H1 (cell line): Measurements from ENCODE around the gene ATR. TPM values are rescaled to one million over a fixed set of nuclear protein-coding genes. Genes with fewer than 3 reads are reported as not detected.

ENCODE experiments used
- ATF3 ChIP-seq: IDR thresholded peaks from 2 replicates; pipeline ENCODE4 v1.6.1; 2011; ENCODE audit warnings: low read depth, mild to moderate bottlenecking, low read length; ENCODE audit not compliant: insufficient read depth
- CTCF ChIP-seq, 3 experiments: IDR thresholded peaks; 1 replicate in 2 of 3; 2 replicates in 1 of 3; pipeline versions ENCODE4 v1.5.1 to v1.6.1; 2011; ENCODE audit warnings: low read length in 3 of 3, mild to moderate bottlenecking in 3 of 3, inconsistent platforms in 2 of 3, low read depth in 1 of 3, moderate library complexity in 1 of 3; ENCODE audit not compliant: insufficient read depth in 1 of 3; ENCODE audit errors: control extremely low read depth in 1 of 3
- EGR1 ChIP-seq: IDR thresholded peaks from 2 replicates; pipeline ENCODE4 v1.6.1; 2011; ENCODE audit warnings: low read depth, low read length, borderline replicate concordance
- GABPA ChIP-seq: IDR thresholded peaks from 2 replicates; pipeline ENCODE4 v1.6.1; 2011; ENCODE audit warnings: mild to moderate bottlenecking, low read length, moderate library complexity, borderline replicate concordance; ENCODE audit not compliant: insufficient read depth
- HDAC6 ChIP-seq: IDR thresholded peaks from one replicate; pipeline ENCODE4 v1.7.1; 2012; ENCODE audit warnings: low read depth, mild to moderate bottlenecking, inconsistent platforms, low read length, moderate library complexity
- JUN ChIP-seq: IDR thresholded peaks from 2 replicates; pipeline ENCODE4 v1.6.1; 2011; ENCODE audit warnings: low read depth, mild to moderate bottlenecking, improper control_type of control experiment, low read length
- KDM1A ChIP-seq: fragments of 200-600, 300-600 bp; sonication (generic); IDR thresholded peaks from 2 replicates; pipeline ENCODE4 v1.7.1; 2016; ENCODE audit warnings: mild to moderate bottlenecking, low read length, borderline replicate concordance
- KDM5A ChIP-seq: fragments of 200-600 bp; IDR thresholded peaks from 2 replicates; pipeline ENCODE4 v1.7.1; 2012; ENCODE audit warnings: mild to moderate bottlenecking, low read length, inconsistent platforms, mixed read lengths
- MAFK ChIP-seq: IDR thresholded peaks from 2 replicates; pipeline ENCODE4 v1.6.1; 2012; ENCODE audit warnings: low read depth, mild to moderate bottlenecking, improper control_type of control experiment, low read length
- NRF1 ChIP-seq: IDR thresholded peaks from 2 replicates; pipeline ENCODE4 v1.6.1; 2011; ENCODE audit warnings: mild to moderate bottlenecking, low read depth, low read length, improper control_type of control experiment
- PHF8 ChIP-seq: fragments of 200-600 bp; sonication (generic); conservative IDR thresholded peaks from 2 replicates; pipeline ENCODE4 v1.7.1; 2012; ENCODE audit warnings: low read depth, mild to moderate bottlenecking, inconsistent platforms, low read length, moderate library complexity
- POLR2AphosphoS5 ChIP-seq: IDR thresholded peaks from 2 replicates; pipeline ENCODE4 v1.6.1; 2011; ENCODE audit warnings: low read depth, low read length
- RAD21 ChIP-seq, 2 experiments: IDR thresholded peaks in 1 of 2; conservative IDR thresholded peaks in 1 of 2; 2 replicates each; pipeline ENCODE4 v1.6.1; 2011; ENCODE audit warnings: low read depth in 2 of 2, low read length in 2 of 2, improper control_type of control experiment in 1 of 2, inconsistent platforms in 1 of 2, mild to moderate bottlenecking in 1 of 2, moderate library complexity in 1 of 2
- RNF2 ChIP-seq: fragments of 200-900, 300-1000 bp; sonication (generic); IDR thresholded peaks from 2 replicates; pipeline ENCODE4 v1.7.1; 2016; ENCODE audit warnings: borderline replicate concordance, low read depth, mild to moderate bottlenecking, antibody characterized with exemption, low read length; ENCODE audit not compliant: poor library complexity, severe bottlenecking; ENCODE audit errors: missing control alignments
- SIX5 ChIP-seq: IDR thresholded peaks from 2 replicates; pipeline ENCODE4 v1.6.1; 2011; ENCODE audit warnings: mild to moderate bottlenecking, low read depth, low read length
- TAF1 ChIP-seq: IDR thresholded peaks from 2 replicates; pipeline ENCODE4 v1.6.1; 2011; ENCODE audit warnings: mild to moderate bottlenecking, low read depth, low read length
- polyA plus RNA-seq, 7 experiments: library from polyadenylated mRNA; depleted of rRNA in 3 of 7; stranded (reverse) in 5 of 7; unstranded in 2 of 7; fragments of >200 nt in 5 of 7; fragments of 200-250 nt in 2 of 7; gene quantifications; 1 replicate in 5 of 7; 2 replicates in 1 of 7; 4 replicates in 1 of 7; pipeline versions ENCODE4 v1.2.1 to v1.2.3, GENCODE V29; 2011 to 2013; ENCODE audit warnings: missing spikeins in 2 of 7, mixed read lengths in 2 of 7
- total RNA-seq: library from RNA; stranded (reverse); fragmentation: NEBNext Ultra II Directional; extraction: Animal tissue kit (Norgen Biotek cat#: 25700); gene quantifications from 2 replicates; pipeline ENCODE4 v1.2.1, GENCODE V29; 2021
- TF ChIP-seq, protein P1 (sequence below): IDR thresholded peaks from 2 replicates; pipeline ENCODE4 v1.6.1; 2012; ENCODE audit warnings: low read length, inconsistent platforms

Gene ATR
- total and polyA plus RNA-seq, 2 of the 8 experiments (the other 6 are each of a cell fraction or from before 2014, with no cell fraction given): 8.4 to 23.2 TPM

DNA sequence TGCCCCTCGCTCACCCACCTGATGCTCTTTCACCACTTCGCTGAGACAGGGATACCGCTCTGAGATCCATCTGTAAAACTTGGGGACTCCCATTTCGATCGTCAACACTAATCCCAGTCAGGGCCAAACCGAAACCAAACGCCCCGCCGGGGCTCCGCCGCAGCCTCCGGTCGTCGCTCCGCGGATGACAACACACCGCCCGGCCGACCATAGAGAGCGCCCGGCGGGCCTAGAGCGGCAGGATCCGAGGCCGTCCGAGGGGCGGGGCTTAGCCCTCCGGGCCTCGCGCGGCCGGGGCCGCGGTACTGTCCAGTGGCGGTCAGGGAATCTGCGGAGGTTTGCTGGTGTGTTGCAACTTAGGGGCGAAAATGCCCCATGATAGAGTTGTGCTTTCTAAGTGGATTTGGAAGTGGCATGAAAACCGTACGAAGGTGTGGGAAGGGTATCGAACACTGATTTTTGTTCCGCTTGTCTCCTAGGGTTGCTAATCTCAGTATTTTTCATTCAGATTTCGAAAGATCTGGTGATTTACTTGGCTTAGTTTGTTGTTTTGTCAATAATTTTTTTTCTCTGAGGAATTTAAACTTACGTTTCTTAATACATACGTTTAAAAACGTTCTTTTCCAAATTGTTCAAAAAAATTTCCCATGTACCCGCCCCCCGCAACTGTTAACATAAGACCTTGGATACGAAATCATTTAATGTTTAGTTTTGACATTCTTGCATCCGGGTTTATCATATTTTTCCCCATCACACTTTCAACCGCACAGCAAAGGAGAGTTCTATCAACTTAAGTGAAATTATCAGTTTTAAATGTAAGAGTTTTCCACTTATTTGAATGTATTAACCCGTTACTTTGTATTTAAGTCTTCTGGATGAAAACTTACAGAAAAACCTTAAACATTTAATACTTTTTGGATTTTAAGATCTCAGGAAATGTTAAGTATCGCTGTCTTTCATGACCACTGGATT, 130.4 kb downstream of the ATR start, which contains the start of gene XRN1 (continued):
- TF ChIP-seq RNF2 (no peak), KDM5A (peak; percentile 81), NRF1 (no peak), EGR1 (peak; percentile 47; the same call in 1 of the 2 replicates), POLR2AphosphoS5 (peak; percentile 62), MAFK (no peak), KDM1A (no peak), CTCF (IDR thresholded peaks at IDR 0.05; ENCODE audit: control extremely low read depth in 1 of 3, insufficient read depth in 1 of 3, low read depth in 1 of 3, low read length in 3 of 3) (no peak), ATF3 (peak; percentile 68), HDAC6 (no peak), TAF1 (peak; percentile 98), JUN (no peak), SIX5 (no peak), RAD21 (IDR thresholded peaks at IDR 0.05 in 1 of 2, conservative IDR thresholded peaks at IDR 0.05 in 1 of 2; ENCODE audit: low read depth in 2 of 2, low read length in 2 of 2) (0 out of 4 replicates have a peak, but pooled peaks have one; percentile 1 to 4), PHF8 (peak; percentile 90), GABPA (no peak)
- TF ChIP-seq, protein P1, sequence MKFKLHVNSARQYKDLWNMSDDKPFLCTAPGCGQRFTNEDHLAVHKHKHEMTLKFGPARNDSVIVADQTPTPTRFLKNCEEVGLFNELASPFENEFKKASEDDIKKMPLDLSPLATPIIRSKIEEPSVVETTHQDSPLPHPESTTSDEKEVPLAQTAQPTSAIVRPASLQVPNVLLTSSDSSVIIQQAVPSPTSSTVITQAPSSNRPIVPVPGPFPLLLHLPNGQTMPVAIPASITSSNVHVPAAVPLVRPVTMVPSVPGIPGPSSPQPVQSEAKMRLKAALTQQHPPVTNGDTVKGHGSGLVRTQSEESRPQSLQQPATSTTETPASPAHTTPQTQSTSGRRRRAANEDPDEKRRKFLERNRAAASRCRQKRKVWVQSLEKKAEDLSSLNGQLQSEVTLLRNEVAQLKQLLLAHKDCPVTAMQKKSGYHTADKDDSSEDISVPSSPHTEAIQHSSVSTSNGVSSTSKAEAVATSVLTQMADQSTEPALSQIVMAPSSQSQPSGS: peak; percentile 65; the same call in 1 of the 2 replicates
